HG02970 (cell line): ENCODE results near the gene TMCO4.

Experiments used
- ATAC-seq: cut with Tn5 transposase; IDR thresholded peaks from one replicate; pipeline ENCODE4 v1.9.1; 2021; ENCODE audit warnings: mild to moderate bottlenecking, moderate library complexity, moderate number of reproducible peaks; ENCODE audit not compliant: unreplicated experiment, low FRiP score

Gene TMCO4

DNA sequence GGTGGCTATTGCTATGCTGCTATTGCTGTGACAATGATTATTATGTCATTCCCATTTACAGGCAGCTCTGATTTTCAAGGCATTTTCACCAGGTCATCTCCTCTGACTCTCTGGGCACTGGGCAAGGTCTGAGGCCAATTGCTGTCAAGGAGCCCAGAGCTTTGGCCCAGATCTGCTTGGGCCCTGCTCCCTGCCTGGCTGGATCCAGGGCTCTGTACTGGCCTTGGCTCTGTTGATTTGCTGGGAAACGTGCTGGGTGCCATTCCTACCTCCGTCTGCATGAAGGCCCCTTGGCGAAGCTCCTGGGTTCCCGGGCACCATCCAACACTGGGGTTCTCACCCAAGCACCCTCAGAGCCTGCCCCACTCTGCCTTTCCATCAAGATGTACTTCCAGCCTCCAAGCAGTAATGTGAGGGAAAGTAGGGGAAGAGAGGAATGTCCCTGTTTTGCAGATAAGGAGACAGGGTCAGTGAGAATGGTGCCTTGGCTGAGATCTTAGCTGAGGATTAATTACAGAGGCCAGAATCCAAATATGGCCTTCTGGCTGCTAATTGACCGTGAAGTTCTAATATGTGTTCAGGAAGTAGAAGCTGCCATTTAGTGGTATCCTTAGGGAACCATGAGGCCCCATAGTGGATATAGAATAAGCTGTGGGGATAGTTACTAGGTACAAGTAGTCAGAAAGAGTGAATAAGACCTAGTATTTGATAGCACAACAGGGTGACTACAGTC is 71.1 kb downstream of the TMCO4 start:
- no peak for ATAC-seq

DNA sequence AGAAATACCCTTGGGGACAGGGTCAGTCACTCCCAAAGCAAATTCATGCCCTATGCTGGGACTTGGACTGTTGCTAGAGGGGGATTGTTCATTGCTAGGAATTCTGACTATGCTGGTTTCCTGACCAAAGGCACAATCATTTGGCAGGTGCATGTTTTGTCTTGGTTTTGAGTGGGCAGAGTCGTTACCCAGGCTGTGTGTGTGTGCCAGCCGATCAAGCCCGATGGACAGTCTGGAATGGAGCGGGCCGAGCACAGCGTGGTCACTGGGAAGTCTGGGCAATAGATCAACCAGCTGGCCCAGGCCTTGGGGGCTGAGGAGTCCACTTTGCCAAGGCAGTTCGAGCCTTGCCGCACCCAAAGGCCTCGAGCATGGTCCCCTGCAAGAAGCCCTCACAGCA is 74.1 kb downstream of the TMCO4 start:
- ATAC-seq: no peak

DNA sequence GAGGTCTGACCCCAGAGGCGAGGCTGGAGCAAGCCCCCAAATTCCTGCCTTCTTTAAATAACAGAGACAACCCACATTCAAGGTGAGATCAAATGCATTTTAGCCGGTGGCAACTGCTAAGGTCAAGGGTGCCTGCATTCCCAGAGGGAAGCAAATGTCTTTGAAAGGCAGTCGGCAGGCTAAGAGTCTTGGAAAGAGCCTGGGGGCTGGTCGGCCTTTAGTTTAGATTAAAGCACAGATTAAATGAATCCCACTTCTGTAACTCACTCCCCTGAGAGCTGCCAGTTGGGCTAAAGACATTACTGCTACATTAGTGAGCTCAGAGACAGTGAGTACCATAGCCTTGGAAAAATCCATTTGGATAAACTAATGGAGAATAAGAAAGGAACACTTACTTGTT is 75.8 kb downstream of the TMCO4 start:
- no peak for ATAC-seq

DNA sequence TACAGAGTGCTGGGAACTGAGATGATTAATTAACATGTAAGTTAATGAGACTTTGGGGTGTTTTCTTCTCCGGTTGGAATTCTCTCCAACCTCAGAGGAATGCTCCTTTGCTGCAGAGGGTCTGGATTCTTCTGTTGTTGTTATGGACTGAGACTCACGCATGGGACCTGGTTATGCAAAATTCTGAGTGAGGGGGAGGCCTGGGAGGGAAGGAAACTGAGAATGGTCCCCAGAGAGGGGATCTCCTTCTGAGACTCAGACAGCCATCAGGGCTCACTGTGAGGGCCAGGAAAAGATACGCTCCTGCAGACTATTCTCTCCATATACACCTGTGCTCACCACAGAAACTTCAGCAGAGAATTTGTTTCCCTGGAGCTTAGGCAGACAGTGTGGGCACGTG is 78.7 kb downstream of the TMCO4 start:
- ATAC-seq: no peak

DNA sequence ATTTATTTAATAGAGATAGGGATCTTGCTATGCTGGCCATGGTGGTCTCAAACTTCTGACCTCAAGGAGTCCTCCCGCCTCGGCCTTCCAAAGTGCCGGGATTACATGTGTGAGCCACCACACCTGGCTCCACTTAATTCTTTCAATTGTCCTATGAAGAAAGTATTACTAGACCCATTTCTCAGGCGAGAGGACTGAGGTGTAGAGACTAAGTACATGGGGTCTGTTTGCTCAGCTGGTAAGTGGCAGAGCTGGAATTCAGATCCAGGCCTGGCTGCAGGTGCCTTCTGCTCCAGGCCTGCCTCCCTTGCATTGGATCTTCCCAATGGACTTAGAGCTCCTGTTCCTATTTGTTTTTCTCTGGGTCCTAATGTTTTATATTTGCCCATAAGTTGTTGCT is 79.5 kb downstream of the TMCO4 start:
- no peak for ATAC-seq

DNA sequence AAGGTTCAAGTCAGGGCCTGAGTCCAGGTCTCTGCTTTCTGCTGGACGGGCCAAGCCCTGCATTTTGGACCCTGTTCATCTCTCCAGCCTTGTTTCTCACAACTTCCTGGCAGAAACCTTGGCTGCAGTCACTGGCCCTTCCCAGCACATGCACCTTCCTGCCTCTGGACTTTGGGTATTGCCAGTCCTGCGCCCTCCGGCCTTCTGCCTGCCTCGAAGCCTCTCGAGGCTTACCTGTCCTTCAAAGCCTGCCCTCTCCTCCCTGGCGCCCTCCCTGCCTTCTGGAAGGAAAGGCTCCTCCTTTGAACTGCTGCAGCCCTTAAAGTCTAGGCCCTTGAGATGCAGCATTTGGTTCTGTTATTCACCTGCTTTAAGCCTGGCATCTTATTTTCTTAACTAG is 82.2 kb downstream of the TMCO4 start:
- ATAC-seq: no peak

DNA sequence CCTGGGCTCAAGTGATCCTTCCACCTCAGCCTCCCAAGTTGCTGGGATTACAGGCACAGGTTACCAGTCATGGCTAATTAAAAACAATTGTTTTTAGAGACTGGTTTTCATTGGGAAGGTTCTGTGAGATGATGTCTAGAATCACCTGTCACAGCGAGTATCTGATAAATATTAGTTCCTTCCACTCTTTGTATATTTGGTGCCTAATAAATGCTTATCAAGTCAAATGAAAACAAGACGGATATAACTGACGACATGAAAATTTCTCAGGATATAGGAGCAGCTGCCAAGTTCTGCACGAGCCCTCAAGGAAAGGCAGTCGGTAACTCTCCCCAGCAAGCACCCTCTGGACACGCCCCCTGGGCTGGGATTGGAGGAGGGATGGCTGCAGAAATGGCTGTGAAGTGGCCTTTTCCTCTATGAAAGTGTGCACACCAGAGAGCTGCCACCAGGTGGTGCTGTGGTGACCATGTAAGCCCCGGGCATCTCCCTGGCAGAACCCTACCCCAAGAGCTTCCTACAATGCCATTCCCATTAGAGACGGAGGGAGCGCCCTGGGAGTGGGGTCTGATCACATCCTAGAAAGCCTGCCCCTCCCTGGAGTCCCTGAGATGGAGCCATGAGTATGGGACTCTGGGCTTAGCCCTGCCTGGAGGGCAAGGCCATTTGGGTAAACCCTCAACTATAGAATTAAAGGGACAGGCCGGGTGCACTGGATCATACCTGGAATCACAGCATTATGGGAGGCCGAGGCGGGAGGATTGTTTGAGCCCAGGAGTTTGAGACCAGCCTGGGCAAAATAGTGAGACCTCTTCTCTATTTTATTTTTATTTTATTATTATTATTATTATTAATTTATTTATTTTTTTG is 84.1 kb downstream of the TMCO4 start:
- ATAC-seq: no peak

DNA sequence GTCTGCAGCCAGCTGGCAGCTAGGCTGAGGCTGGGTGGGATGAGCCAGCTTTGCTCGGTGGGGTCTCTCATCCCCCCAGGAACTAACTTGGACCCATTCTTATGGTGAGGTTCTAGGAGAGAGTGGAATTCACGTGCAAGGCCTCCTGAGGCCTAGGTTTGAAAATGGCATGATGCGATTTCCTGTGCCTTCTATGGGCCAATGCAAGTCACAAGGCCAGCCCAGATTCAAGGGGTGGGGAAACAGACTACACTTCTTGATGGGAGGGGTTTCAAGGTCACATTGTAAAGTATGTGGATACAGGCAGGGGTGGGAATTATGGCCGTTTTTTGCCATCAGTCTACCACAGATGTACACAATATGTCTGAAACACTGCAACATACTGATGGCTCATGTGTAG is 86.8 kb downstream of the TMCO4 start:
- no peak for ATAC-seq

DNA sequence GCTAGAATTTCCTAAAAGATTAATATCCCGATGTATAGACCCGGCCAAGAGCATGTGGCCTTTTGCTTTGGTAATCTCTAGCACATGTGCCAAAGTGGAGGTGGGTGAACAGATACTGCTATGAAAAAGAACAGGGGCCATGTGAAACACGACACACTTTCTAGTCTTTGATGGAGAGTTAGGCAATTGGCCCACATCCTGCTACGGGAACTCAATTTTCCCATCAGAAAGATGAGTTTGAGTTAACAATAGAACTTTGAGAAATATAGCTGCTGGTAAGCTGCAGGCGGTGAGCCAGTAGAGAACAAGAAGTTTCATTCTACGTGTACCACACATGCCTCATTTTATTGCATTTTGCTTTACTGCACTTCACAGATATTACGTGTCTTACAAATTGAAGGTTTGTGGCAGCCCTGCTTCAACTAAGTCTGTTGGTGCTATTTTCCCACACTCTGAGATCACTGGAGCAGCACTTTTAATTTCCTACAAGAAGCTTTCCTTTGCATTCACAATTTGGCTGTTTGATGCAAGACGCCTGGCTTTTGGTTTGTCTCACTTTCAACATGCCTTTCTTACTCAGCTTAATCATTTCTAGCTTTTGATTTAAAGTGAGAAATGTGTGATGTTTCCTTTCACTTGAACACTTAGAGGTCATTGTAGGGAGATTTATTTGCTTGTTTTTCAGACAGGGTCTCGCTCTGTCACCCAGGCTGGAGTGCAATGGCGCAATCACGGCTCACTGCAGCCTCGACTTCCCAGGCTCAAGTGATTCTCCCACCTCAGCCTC is 88.7 kb downstream of the TMCO4 start:
- ATAC-seq: peak; percentile 49

DNA sequence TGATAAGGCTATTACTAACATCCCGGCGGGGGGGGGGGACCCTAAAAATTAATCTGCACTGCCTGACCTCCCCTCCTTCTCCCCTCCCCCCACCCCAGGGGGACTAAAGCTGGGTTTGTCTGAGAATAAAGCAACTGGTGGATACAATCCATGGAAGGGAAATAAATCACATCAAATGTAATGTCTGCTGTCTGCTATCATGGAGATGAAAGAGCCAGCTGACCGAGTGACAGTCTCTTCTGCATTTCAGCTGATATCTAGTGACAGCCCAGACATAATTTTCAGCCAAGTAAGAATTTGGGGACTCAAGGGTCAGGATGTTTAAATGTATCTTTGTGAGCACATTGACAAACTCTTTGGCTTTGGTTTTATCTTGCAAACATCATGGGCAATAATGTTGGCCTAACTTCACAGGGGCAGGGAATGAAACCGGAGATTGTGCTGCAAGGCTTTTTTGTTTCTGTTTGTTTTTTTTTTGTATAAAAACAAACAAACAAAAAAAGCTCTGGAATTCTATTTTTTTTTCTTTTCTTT is 90.4 kb downstream of the TMCO4 start:
- no peak for ATAC-seq

DNA sequence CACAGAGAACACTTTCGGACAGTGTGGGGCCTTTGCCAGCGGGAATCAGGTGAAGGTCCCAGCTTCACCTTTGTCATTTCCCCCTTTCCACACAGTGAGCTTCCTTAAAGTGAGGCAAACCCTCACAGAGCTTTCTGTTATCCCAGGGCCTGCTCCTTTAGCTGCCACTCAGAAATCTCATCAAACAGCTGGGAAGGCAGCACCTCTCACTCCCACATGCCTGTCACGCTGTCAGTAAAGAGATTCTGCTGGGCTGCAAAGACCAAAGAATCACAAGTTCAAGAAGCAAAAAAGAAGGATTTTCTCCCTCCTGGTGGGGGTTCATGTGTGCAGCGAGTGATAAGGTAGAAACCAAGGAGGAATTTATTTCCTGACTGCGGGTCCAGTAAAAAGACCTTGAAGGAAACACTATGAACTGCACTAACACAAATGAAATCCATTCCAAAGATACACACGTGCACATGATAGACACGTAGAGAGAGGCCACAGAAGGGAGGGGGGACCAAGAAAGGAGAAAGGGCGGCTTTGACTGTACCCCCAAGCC is 91.1 kb downstream of the TMCO4 start:
- ATAC-seq: no peak

DNA sequence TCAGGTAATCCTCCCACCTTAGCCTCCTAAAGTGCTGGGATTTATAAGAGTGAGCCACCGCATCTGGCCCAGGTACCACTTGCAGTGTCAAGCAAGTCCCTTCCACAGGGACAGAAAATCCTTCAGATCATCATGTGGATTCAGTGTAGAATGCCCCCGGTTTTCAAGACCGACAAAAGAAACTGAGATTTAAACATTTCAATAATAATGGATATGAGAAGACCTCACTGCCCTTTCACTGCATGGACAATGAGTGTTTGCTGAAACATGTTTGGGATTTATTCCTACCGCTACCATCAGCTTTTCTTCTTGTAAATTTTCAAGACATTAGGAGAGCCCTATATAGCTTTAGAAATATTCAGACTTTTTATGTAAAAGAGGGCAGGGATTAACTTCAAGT is 93.6 kb downstream of the TMCO4 start:
- ATAC-seq: no peak

DNA sequence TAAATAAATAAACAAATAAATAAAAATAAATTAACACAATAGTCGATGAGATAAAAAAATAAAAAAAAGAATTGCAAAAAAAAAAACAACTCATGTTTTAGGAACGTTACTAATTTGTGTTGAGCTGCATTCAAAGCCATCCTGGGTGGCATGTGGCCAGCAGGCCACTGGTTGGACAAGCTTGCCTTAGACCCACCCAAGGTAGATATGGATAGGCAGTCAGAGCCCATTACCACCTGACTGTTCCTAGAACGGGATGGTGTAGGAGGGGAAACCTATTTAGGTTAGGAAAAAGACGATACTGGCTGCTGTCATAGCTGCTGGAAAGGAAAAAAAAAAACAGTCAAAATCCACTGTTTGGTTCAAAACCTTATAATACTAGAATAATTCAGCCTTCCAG is 94.3 kb downstream of the TMCO4 start:
- no peak for ATAC-seq

DNA sequence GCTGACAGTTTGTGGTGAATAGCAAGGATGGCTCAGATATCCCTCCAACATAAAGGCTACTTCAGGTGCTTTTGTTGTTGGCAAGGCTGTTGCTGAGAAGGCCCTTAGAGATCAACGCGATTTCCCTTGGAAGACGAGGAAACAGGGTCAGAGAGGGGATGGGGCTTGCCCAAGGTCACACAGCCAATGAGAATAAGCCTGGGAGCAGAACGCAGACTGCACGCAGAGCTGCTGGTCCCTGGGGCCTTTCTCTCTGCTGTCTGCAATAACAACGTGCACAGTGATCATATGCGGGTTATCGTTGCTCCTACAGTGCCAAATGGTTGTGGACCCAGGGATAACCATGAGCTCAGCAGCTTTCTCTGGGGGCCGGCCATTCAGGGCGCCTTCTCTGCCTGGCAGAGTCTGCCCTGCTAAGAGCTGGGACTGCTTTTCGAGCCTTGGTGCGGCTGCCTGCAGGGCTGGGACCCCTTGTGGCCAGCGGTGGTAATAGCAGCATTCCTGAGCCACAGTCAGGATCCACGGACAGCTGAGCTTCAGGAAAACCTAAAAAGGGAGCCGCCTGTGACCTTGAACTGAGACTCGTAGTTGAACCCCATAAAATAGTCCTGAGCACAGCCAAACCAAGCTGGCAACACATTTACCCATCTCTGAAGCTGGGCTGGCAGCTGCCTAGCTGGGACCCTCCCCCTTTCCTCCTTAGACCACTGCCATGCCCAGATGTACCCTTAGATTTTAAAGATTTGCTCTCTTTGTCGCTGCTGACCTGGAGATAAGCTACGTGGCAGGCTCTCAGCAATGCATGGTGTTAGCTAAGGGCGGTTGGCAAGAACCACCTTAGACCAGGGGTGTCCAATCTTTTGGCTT is 95.2 kb downstream of the TMCO4 start:
- ATAC-seq: no peak

DNA sequence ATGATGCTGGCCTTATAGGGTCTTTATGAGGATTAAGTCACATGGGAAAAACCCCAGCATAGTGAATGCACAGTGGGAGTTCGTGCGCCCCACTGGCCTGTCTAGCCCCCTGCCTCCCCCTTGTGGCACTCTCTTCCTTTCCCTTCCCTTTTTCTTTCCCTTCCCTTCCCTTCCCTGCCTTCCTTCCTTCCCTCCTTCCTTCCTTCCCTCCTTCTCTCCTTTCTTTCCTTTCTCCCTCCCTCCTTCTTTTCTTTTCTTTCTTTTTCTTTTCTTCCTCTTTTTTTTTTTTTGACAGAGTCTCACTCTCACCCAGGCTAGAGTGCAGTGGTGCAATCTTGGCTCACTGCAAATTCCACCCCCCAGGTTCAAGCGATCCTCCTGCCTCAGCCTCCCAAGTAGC is 96.4 kb downstream of the TMCO4 start:
- no peak for ATAC-seq

DNA sequence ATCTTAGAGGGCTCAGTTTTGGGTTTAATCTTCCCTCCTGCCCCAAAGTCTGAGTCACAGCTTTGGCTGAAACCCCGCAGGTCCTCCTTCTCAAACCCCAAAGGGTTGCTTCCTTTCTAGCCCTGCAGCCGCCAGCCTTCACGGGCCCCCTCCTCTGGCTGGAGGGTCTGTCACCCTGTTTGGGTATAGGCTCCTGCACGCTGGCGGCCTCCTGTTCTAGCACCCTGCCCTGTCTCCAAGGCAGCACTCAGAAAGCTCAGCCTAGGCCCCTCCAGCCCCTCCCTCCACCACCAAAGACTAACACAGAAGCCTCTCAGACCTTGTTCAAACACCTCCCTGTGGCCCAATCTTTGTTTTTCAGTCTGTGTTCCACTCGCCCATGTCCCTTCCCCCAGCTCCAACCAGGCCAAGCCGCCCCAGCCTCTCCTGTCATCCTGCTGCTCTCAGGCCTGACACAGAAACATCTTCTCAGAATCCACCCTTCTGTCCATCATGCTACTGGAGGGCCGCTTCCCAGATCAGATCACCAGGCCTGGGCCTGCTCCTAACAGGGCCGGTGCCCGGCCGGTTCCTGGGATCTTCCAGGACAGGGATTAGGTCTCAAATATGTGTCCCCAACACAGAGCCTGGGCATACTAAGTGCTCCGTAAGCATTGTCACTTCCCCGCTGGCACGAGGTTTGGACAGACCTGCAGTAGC is 99.5 kb downstream of the TMCO4 start:
- no peak for ATAC-seq

DNA sequence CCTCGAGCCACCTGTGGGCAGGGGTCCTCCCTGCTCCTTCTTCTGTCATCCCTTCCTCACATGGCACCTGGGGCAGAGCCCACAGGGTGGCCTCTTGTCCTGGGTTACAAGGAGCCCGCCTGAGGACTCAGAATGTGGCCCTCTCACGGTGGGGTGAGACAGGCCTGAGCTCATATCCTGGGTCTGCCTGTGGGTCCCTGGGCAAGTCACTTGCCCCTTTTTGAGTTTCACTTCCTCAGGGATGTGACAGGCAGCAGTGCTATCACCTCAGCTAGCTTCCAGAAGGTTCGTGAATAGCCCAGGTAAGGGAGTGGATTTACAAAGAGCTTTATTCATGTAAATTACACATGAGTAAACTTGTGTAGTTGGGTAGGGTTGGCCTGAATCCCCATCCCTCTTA is 101.5 kb downstream of the TMCO4 start:
- ATAC-seq: no peak

DNA sequence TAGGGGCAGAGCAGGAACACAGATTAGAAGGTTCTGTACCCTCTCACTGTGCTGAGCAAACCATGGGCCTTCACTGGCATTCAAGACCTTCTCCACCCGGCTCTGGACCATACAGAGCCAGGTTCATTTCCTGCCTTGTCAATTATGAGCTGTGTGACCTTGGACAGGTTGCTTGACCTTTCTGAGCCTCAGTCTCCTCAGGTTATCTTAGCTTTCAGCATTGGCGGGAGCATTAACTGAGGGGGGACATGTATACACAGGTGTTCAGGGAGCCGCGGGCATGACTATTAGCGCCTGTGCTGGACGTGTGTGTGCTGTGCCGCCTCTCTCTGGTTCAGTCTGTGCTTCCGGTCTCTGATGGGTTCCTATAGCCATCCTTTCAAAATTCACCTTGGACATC is 102.9 kb downstream of the TMCO4 start:
- ATAC-seq: no peak

DNA sequence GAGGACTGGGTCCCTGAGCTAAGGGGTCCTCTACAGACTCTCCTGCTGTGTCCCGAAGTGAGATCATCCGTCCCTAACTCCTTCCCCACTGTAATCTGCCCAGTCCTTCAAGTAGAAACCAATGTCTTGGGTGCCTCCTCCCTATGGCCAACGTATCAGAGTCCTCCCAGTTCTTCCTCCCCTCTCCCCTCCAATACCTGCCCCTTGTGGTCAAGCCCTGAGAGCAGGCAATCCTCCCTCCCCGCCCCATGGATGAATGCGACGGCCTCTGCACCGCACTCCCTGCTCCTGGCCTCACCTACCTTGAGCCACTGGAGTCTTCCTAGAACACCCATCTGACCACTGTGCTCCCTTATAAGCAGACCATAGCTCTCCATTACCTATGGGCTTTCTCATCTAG is 103.9 kb downstream of the TMCO4 start:
- no peak for ATAC-seq
